Neuron (in vitro differentiated cells): Measurements from ENCODE around the gene KIF26B.

ENCODE experiments used
- H2AFZ ChIP-seq: one replicate; pipeline ENCODE4 v1.6.1; 2013; ENCODE audit warnings: low read depth, mild to moderate bottlenecking, inconsistent platforms, low read length, moderate library complexity
- H3K27me3 ChIP-seq: one replicate; pipeline ENCODE4 v1.6.1; 2013; ENCODE audit warnings: low read length; ENCODE audit not compliant: insufficient read depth
- H3K36me3 ChIP-seq: one replicate; pipeline ENCODE4 v1.6.1; 2013; ENCODE audit warnings: low read length; ENCODE audit not compliant: insufficient read depth
- H3K4me1 ChIP-seq: one replicate; pipeline ENCODE4 v1.6.1; 2013; ENCODE audit warnings: low read length; ENCODE audit not compliant: insufficient read depth
- H3K4me3 ChIP-seq: 2 replicates; pipeline ENCODE4 v1.5.1; 2013; ENCODE audit warnings: mild to moderate bottlenecking, low read length, moderate library complexity
- H3K9me3 ChIP-seq: one replicate; pipeline ENCODE4 v1.6.1; 2013; ENCODE audit warnings: low read length

KIF26B gene

GRCh38 chr1:245154429-245155271 lies at the start of gene KIF26B:
Gene KIF26B (plus strand): TSS chr1:245154985. CDS start chr1:245155425, 440 bp downstream.
- peak within 1 kb of the TSS; percentile 97 for H2AFZ ChIP-seq
- H3K27me3 ChIP-seq, result no peaks in the 10 kb centered on the region
- peaks cover 6% of the 10 kb centered on the region for H3K9me3 ChIP-seq
- H3K4me3 ChIP-seq, result peak within 1 kb of the TSS; percentile 66
- H3K36me3 ChIP-seq, result no peaks in the 10 kb centered on the region
- H3K4me1 ChIP-seq, result peaks cover 28% of the 10 kb centered on the region

GRCh38 chr1:245105042-245105441 lies 49.7 kb upstream of the KIF26B start:
- Histone ChIP-seq H2AFZ (no peak overlapping the region), H3K4me3 (no peak overlapping the region), H3K4me1 (peaks cover 12% of the 10 kb centered on the region), H3K9me3 (no peaks in the 10 kb centered on the region), H3K36me3 (no peaks in the 10 kb centered on the region), H3K27me3 (no peaks in the 10 kb centered on the region)

GRCh38 chr1:245105815-245106410 lies 48.9 kb upstream of the KIF26B start:
- H3K4me3 ChIP-seq, result no peak overlapping the region
- no peaks in the 10 kb centered on the region for H3K27me3 ChIP-seq
- peaks cover 12% of the 10 kb centered on the region for H3K4me1 ChIP-seq
- no peak overlapping the region for H2AFZ ChIP-seq
- H3K9me3 ChIP-seq, result no peaks in the 10 kb centered on the region
- H3K36me3 ChIP-seq, result no peaks in the 10 kb centered on the region

- Histone ChIP-seq H3K4me3 (no peak overlapping the region), H3K27me3 (no peaks in the 10 kb centered on the region), H3K9me3 (no peaks in the 10 kb centered on the region), H3K4me1 (peaks cover 12% of the 10 kb centered on the region), H2AFZ (no peak overlapping the region), H3K36me3 (no peaks in the 10 kb centered on the region)
Measured at GRCh38 chr1:245107776-245108114, 47.0 kb upstream of the KIF26B start.

- no peak overlapping the region for H2AFZ ChIP-seq
- no peak overlapping the region for H3K4me3 ChIP-seq
- no peaks in the 10 kb centered on the region for H3K9me3 ChIP-seq
- no peaks in the 10 kb centered on the region for H3K27me3 ChIP-seq
- H3K36me3 ChIP-seq, result no peaks in the 10 kb centered on the region
- H3K4me1 ChIP-seq, result peaks cover 12% of the 10 kb centered on the region
Measured at GRCh38 chr1:245108246-245108645, 46.5 kb upstream of the KIF26B start.

GRCh38 chr1:245108909-245109308 lies 45.9 kb upstream of the KIF26B start:
- Histone ChIP-seq H3K4me3 (no peak overlapping the region), H3K27me3 (no peaks in the 10 kb centered on the region), H3K4me1 (peaks cover 12% of the 10 kb centered on the region), H3K9me3 (no peaks in the 10 kb centered on the region), H3K36me3 (no peaks in the 10 kb centered on the region), H2AFZ (no peak overlapping the region)

GRCh38 chr1:245110406-245110805 lies 44.4 kb upstream of the KIF26B start:
- no peaks in the 10 kb centered on the region for H3K27me3 ChIP-seq
- H3K4me3 ChIP-seq, result no peak overlapping the region
- no peak overlapping the region for H2AFZ ChIP-seq
- peaks cover 12% of the 10 kb centered on the region for H3K4me1 ChIP-seq
- H3K36me3 ChIP-seq, result no peaks in the 10 kb centered on the region
- H3K9me3 ChIP-seq, result no peaks in the 10 kb centered on the region

GRCh38 chr1:245111073-245111472 lies 43.7 kb upstream of the KIF26B start:
- no peaks in the 10 kb centered on the region for H3K36me3 ChIP-seq
- no peak overlapping the region for H3K4me3 ChIP-seq
- no peaks in the 10 kb centered on the region for H3K9me3 ChIP-seq
- H3K4me1 ChIP-seq, result peaks cover 12% of the 10 kb centered on the region
- H3K27me3 ChIP-seq, result no peaks in the 10 kb centered on the region
- H2AFZ ChIP-seq, result no peak overlapping the region

- Histone ChIP-seq H3K27me3 (no peaks in the 10 kb centered on the region), H3K9me3 (no peaks in the 10 kb centered on the region), H2AFZ (no peak overlapping the region), H3K4me3 (no peak overlapping the region), H3K4me1 (peaks cover 1% of the 10 kb centered on the region), H3K36me3 (no peaks in the 10 kb centered on the region)
Measured at GRCh38 chr1:245113649-245114048, 41.1 kb upstream of the KIF26B start.

- Histone ChIP-seq H3K36me3 (no peaks in the 10 kb centered on the region), H3K9me3 (no peaks in the 10 kb centered on the region), H3K27me3 (no peaks in the 10 kb centered on the region), H2AFZ (no peak overlapping the region), H3K4me3 (no peak overlapping the region), H3K4me1 (no peaks in the 10 kb centered on the region)
Measured at GRCh38 chr1:245116131-245116530, 38.7 kb upstream of the KIF26B start.

- Histone ChIP-seq H3K4me3 (no peak overlapping the region), H3K9me3 (no peaks in the 10 kb centered on the region), H3K4me1 (no peaks in the 10 kb centered on the region), H2AFZ (no peak overlapping the region), H3K27me3 (no peaks in the 10 kb centered on the region), H3K36me3 (no peaks in the 10 kb centered on the region)
Measured at GRCh38 chr1:245116751-245117150, 38.0 kb upstream of the KIF26B start.

- Histone ChIP-seq H3K9me3 (no peaks in the 10 kb centered on the region), H3K27me3 (no peaks in the 10 kb centered on the region), H3K4me1 (no peaks in the 10 kb centered on the region), H2AFZ (no peak overlapping the region), H3K36me3 (no peaks in the 10 kb centered on the region), H3K4me3 (no peak overlapping the region)
Measured at GRCh38 chr1:245118066-245118465, 36.7 kb upstream of the KIF26B start.

- Histone ChIP-seq H3K27me3 (no peaks in the 10 kb centered on the region), H2AFZ (no peak overlapping the region), H3K36me3 (no peaks in the 10 kb centered on the region), H3K4me3 (no peak overlapping the region), H3K9me3 (no peaks in the 10 kb centered on the region), H3K4me1 (no peaks in the 10 kb centered on the region)
Measured at GRCh38 chr1:245118806-245119205, 36.0 kb upstream of the KIF26B start.
